Stomach (tissue), 4 donors: Measurements from ENCODE around the gene CRAMP1.

Experiments
- EP300 ChIP-seq: sonication (generic); formaldehyde crosslinking; IDR thresholded peaks from one replicate; pipeline ENCODE4 v1.6.1; 2017; ENCODE audit warnings: antibody characterized with exemption
- POLR2A ChIP-seq, 4 donors: fragments of 450-650 bp; IDR thresholded peaks; one replicate each; pipeline ENCODE4 v1.6.1; 2016; ENCODE audit warnings: antibody characterized with exemption in 4 of 4, control low read depth in 2 of 4, mild to moderate bottlenecking in 1 of 4, moderate library complexity in 1 of 4
- POLR2AphosphoS5 ChIP-seq, 3 donors: sonication (generic); formaldehyde crosslinking; IDR thresholded peaks; one replicate each; pipeline ENCODE4 v1.6.1; 2016; ENCODE audit warnings: antibody characterized with exemption in 3 of 3
- TF ChIP-seq, protein P1 (sequence below), 7 experiments: fragments of 450-650 bp in 4 of 7; fragments of 200-600 bp in 3 of 7; sonication (generic) in 3 of 7; IDR thresholded peaks; one replicate each; pipeline ENCODE4 v1.5.1; 2016 to 2019; ENCODE audit warnings: antibody characterized with exemption in 7 of 7, control low read depth in 2 of 7, mild to moderate bottlenecking in 1 of 7

DNA sequence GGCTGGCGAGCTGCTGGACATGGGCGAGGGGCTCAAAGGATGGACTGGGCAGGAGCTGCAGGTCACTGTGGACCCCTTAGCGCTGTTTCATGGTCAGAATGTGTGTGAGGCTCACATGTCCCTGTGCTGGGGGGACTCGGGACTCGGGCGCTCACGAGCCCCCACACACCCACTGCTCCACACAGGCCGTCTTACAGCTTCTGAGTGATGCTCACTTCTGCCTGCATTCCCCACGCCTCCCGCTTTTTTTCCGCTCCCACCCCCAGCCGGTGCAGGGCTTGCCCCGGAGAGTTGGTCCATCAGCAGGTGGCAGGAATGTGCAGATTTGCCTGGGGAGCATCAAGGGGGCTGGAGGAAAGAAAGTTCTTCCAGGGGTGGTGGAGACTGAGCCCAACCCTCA is 45.7 kb downstream of the CRAMP1 start:
- TF ChIP-seq, protein P1, sequence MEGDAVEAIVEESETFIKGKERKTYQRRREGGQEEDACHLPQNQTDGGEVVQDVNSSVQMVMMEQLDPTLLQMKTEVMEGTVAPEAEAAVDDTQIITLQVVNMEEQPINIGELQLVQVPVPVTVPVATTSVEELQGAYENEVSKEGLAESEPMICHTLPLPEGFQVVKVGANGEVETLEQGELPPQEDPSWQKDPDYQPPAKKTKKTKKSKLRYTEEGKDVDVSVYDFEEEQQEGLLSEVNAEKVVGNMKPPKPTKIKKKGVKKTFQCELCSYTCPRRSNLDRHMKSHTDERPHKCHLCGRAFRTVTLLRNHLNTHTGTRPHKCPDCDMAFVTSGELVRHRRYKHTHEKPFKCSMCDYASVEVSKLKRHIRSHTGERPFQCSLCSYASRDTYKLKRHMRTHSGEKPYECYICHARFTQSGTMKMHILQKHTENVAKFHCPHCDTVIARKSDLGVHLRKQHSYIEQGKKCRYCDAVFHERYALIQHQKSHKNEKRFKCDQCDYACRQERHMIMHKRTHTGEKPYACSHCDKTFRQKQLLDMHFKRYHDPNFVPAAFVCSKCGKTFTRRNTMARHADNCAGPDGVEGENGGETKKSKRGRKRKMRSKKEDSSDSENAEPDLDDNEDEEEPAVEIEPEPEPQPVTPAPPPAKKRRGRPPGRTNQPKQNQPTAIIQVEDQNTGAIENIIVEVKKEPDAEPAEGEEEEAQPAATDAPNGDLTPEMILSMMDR (IDR thresholded peaks at IDR 0.05) = no peak
- no peak for TF ChIP-seq EP300
- no peak for TF ChIP-seq POLR2A (IDR thresholded peaks at IDR 0.05)
- TF ChIP-seq POLR2AphosphoS5 (IDR thresholded peaks at IDR 0.05) = no peak
